HG03439 (cell line): ENCODE data around the gene MRGPRF.

ENCODE experiments used
- ATAC-seq: cut with Tn5 transposase; IDR thresholded peaks from one replicate; pipeline ENCODE4 v1.9.1; 2021; ENCODE audit warnings: mild to moderate bottlenecking, moderate library complexity; ENCODE audit not compliant: unreplicated experiment

Gene MRGPRF

DNA sequence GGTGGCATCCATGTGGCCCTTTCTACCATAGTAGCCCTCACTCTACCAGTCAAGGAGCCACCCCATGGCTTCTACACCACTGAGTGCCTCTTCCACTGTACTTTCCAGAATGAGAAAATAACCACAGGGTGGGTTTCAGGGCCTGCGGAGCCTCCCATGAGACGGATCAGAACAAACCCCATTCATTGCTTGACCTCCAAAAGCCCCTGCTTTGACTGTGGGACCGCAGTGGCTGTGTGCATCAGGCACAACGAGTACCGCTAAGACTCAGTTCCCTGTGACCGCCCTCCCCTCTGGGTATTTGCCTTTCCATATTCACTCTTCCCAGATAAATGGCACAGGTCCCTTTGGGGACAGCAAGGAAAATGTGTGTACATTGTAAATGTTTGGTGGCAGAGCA is 11.5 kb upstream of the MRGPRF start:
- no peak for ATAC-seq

DNA sequence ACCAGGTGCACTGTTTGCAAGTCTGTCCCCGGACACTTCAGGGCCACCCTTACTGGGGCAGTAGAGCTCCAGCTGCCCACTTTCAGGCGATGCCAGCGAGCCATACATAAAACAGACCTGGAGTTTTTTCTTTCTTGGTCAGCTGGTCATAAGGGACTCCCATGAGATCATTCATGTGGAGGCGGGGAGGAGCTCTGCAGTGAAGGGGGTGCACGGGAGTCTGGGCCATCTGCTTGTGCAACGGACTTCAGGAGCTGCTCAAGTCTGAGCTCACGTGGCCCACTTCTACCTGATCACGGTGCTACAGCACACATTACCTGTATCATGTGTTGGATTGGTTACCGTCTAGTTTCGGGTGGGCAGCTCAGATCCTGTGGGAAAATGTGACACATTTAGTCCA is 9.2 kb upstream of the MRGPRF start:
- no peak for ATAC-seq

DNA sequence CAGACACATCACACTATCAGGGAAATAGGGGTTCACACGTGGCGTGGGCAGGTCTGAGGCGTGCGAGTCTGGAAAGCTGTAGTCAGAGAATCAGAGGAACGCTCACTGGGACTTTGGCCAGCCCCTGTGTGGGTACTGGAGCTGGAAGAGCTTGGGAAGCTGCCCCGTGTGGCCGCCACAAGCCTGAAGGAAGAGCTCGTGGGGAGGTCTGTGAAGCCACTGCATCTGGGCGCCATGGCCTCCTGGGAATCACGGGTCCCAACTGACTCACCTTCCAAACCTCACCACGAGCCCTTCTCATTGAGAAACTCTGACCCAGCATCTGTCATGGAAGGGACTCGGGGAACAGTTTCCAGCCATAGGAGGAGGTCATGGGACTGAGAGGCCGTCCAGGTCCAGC is 5.9 kb upstream of the MRGPRF start:
- ATAC-seq = no peak

DNA sequence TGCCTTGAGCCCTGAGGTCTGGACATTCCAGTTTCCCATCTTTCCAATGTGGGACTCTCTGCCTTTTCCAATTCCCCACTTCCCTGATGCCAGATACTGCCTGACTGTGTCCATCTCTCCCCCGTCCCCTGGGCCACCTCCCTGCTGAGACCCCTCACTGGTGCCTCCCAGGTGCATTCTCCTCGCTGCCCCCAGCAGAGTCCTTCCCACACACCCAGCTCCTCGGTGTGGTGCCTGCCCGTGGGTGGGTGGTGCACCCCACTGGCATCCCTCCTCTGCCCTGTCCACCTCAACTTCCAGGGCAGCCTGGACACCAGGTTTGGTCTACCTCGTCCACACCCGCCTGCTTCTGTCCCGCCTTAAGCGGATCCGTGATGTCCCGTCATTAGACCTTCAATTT is 4.9 kb upstream of the MRGPRF start:
- ATAC-seq = no peak

DNA sequence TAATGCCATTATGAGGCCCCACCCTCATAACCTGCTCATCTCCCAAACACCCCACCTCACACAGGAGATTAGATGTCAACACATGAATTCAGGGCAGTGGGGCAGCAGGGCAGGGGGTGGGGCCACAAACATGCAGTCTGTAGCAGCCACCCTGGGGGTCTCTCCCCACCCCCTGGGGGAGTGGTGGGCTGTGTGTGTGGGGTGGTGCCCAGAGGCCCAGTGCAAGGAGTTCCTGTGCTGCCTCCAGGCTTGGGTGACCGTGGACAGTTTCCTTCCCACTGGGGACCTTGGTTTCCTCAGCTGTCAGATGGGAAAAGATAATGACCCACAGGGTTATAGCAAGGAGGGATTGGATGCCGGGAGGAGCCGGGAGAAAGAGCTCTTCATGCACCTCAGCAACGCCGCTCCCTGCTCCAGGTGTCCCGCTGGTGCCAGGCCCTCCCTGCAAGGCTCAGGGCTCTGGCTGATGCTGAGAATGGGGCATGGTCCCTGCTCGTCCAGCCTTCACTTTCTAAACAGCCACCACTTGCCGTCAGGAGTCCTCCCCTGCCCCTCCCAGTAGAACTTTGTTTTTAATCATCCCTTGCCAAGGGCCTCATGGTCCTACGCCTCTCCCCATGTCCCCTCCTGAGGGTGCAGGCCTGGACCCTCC is 2.0 kb upstream of the MRGPRF start:
- ATAC-seq = no peak

DNA sequence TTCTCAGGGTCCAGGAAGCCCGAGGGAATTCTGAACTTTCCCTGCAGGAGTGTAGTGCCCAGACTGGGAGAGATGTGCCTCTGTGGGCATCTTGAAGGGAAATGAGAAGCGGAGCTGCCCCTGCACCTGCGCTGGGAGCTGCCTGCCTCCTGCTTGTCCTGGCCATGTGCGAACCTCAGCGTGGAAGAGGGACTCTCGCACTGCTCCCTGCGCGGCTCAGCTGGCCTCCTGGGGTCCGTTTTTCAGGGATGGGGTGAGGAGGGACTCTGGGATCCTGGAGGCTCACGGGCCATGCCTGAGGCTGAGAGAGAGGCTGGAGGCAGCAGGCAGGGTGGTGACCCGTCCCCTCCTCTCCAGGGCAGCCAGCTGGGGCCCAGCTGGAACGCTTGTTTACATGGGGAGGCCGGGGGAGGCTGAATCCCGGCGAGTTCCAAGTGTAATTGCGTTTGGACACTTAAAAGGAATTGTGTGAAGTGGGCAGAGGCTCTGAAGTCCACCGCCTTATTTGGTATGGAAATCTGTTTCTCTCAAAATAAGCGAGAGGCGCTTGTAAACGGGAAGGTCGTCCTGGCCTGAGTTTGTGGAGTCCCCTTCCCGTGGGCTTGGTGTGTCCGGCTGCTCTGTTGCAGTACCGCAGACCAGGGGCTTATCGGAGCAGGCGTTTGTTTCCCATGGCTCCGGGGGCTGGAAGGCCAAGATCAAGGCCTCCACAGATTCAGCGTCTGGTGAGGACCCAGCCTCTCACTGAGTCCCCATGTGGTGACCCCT is 1.2 kb upstream of the MRGPRF start:
- no peak for ATAC-seq

DNA sequence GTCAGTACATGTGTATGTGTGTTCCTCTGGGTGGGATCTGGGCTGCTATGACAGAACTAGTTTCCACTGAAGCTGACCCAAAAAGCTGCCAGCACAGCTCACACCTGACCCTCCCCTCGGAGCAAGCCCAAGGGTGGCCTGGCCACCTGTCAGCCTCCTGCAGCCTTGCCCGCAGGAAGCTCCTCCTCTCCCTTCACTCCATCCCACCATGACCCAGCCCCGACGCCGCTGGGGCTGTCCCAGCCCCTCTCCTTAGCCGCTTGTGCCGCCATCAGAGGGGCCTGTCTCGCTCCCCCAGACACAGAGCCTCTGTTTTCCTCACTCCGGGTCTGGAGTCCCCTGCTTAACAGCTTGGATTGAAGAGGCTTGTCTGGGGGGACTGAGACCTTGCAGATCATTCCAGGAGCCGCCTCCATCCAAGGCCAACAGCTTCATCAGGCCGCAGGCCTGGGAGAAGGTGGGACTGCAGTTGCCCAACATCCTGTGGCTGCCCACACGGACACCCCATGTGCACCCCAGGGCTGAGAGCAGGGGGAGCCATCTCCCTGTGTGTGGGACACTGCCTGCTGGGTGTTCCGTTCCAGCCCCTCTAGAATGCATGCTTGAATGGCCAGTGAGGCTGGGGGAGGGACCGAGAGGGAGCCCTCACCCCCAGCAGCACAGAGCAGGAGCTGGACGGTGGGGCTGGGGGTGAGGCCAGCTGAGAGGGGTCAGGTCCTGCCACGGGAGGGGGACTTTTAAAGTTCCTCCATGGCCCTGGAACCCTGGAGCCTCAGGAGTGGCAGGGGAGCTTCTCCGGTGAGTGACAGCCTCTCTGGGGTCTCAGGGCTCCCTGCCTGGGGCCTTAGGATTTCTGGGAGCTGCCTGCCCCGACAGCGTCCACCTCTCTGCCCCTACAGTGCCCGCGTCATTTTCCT is 696 bp downstream of the MRGPRF start:
- no peak for ATAC-seq

DNA sequence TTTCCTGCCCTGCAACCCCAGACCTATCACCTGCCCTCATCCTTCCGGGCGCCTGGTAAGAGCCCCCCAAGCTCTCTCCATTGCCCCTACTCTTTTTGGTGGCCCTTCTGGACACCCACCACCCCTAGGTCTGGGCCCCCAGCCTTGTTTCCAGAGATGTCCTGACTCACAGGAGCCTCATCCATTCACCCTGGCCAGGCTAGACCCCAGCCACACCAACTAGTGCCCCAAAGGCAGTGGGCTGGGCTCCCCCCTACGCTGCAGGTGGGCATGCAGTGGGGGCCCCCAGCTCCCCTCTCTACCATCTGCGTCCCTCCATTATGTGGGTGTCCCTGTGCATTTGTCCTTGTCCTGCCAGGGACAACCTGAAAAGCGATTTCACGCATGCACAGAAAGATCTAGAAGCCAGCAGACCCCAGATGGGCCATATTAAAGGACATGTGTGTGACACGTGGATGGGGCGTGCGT is 1.4 kb downstream of the MRGPRF start:
- ATAC-seq = no peak

DNA sequence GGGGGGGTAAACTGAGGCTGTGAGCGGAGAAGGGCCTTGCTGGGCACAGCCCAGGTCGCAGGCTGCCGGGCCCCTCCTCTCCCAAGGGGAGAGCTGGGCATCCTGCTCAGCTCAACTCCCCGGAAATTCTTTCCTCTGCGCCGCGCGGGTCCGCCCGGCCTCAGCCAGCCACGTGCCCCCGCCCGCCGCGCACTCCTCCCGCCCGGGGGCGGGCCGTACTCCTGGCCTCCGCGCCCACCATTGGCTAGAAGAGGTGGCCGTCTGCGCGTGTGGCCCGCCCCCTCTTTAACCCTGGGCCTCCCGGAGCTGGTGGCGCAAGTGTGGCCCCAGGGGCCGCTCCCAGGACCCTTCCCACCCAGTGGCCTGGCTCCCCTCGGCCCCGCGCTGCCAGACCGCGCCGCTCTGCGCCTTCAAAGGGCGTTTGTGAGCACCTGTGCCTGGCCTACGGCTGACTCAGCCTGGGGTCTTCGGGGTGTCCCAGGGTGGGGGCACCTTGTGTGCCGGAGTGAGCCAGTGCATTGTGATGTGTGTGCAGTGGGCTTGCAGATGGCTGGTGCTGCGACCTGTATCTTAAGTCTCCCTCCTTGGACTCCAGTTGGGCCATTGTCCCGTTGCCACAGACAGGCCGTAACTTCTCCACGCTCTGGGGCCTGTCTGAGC is 2.0 kb downstream of the MRGPRF start:
- no peak for ATAC-seq

DNA sequence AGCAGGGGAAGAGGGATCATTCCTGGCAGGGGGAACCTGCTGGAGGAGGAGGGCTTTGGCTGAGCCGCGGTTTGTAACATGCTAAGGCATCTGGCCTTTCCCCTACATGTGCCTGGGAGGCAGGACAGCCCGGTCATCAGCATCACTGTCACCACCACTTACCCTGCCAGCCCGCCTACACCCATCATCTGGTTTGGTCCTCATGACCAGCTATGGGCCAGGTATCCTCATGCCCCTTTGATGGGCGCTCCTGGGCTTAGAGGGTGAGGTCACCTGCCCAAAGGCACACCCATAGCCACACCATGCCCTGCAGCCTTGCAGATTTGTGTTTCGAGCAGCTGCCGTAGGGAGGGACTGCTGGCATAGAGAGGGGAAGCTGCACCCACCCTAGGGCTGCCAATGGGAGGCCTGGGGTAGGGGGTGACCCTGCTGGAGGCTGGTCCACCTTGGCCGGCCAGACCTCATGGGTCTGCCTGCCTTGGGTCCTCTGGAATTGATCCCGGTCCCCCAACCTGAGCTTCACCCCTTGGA is 2.6 kb downstream of the MRGPRF start:
- no peak for ATAC-seq

DNA sequence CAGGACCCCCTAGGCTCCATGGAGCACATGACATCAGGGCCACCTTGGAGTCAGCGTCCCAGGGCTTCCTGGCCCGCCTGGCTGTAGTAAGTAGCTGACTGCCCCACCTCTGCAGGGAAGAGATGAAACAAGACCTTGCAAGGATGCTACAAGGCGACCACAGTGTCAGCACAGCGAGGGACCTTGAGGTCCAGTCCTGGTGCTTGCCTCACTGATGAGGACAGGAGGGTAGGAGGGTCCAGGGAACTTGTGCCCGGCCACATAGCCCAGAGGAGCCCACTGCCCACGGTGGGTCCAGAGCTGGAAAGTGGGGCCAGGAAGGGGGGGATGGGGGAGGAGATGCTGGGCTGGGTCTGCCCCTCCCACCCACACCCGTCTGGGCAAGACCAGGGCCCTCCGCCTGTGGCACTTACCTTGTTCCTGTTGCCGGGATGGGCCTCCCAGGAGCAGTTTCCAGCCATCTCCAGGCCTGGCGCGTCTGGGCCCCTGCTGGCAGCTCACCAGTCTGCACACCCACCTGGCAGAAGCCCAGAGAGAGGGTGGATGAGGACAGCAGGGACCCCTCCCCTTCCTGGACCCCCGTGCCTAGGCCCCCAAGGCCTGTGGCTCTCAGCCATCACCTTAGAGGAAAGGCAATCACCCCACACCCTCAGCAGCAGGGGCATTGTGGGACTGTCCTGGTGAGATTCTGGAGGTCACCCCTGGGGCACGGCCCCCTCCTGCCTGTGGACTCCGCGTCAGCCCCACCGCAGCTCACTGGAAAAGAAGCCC is 3.4 kb downstream of the MRGPRF start:
- ATAC-seq = no peak

DNA sequence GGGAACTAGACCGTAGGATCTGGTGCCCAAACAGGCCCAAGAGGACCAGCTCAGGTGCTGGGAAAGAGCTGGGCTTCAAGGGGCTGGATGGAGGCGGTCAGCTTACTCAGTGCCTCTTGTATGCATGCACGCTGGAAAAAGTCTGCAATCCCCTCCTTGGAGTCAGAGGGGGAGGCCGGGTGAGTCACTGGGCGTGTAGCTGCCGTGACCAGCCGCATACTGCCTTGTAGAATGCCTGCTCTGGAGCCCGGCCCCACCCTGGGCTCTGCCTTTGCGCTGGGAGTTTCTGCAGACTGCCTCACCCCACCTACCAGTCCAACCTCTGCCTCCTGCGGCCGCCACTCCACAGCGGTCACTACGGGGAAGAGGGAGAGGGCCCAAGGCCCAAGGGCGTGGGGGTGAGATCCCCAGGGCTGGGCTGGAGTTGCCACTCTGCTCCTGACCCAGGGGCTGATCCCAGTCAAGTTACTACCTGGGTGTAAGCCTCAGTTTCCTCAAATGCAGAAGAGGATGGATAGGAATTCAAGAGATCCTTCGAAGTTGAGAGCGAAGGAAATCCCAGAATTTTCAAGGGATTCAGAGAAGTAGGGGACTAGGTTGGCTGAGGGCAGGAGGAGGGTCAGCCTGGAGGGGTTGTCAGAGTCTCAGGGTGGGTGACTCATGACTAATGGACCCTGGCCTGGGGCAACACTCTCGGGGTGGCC is 4.2 kb downstream of the MRGPRF start:
- no peak for ATAC-seq

DNA sequence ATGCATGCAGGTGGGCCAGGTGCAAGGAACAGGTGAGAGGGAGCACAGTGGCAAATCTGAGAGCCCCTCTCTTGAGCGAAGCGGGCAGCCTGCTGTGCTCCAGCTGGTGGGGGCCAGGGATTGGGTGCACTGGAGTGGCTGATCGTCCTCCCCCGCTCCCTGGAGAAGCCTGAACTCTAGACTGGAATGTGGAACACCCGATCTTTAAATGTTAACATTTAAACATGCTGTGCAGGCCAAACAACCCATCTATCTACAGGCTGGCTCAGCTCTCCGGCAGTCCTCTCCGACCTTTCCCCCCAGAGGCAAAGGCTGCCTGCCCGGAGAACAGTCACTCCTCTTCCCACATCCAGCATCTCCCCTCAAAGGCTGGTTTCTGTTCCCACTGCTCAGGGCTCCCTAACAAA is 5.1 kb downstream of the MRGPRF start:
- no peak for ATAC-seq

DNA sequence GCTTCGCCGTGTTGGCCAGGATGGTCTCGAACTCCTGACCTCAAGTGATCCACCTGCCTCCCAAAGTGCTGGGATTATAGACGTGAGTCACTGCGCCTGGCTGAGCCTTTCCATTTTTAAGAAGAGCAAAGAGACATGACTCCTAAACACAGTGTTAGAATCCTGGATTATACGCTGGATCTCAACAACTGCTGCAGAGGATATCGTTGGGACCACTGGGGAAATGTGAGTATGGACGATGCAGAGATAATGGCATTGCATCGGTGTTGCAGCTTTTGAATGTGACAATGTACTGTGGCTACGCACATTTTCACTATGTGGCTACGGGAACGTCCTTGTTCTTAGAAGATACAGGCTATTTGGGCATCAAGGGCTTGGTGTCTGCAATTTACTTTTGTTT is 6.2 kb downstream of the MRGPRF start:
- no peak for ATAC-seq

DNA sequence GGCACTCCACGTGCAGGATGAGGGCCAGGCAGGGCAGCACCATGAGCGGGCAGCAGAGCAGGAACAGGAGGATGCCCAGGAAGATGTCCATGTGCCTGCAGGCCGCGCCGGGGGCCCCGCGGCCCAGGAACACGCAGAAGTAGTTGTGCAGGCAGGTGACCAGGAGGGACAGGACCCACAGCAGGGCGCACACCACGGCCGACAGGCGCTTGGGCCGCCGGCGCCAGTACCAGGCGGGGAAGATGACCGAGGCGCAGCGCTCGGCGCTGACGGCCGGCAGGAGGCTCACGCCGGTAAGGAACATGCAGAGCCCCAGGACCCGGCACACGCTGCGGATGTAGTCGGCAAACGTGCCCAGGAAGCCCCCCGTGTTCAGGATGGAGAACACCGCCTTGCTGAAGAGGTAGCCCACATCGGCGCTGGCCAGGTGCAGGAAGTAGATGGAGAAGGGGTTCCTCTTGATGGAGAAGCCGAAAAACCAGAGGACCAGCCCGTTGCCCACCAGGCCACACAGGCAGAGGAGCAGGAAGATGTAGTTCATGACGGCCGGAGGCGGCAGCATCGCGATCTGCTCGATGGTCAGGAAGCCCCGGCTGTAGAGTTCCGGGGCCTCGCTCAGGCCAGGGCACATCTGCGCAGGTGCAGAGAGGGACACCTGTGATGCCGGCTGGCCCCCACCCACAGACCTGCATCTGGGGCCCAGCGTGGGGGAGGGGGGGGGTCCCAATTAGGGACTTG is 7.2 kb downstream of the MRGPRF start:
- ATAC-seq = no peak

DNA sequence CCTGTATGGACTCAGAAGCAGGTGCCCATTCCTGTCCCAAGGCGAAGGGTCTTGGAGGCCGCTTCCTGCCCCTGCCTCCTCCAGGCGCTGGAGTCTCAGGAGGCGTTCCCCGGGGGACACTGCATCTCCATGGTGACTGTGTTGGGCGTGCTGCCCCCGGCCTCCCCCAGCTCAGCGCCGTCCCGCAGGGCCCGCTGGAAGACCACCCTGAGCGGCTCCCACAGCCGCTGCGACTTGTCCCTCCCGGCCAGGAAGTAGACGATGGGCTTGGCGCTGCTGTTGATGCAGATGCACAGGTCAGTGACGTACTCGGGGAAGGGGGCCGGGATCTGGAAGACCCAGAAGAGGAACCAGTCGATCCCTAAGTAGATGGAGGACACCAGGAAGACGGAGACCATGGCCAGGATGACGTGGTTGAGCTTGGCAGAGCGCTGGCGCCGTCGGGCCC is 7.8 kb downstream of the MRGPRF start:
- ATAC-seq = no peak

DNA sequence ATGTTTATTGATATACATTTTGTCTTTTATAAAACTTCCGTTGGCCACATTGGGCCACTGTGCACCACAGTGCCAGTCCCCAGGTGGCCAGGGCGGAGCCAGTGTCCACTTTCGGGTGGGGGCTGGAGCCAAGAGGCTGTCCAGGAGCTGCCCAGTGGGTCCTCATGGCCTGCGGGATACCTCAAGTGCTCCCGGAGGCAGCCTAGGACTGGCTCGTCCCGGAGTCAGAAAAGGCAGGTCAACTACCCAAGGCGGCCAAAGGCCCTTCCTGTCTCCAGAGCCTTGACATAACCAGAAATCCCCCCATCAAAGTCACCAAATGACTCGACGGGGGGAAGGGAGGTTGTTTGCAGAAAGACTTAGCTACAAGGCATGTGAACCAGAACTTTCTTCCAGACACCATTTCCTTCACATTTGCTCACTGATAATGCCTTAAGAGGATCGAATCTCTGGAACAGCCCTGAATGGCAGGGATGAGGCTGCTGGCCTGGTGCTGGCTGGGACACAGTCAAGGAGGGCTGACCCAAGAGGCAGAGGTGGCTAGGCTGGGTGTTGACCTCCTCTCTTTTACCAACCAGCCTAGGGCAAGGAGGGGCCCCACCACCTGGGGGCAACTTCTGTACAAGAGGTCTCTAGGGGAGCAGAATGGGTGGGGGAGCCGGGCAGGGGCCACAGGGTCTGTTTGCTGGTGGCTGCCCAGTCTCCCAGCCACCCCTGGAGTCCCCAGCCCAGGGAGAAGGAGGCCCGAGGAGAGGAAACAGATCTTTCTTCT is 8.4 kb downstream of the MRGPRF start:
- no peak for ATAC-seq

DNA sequence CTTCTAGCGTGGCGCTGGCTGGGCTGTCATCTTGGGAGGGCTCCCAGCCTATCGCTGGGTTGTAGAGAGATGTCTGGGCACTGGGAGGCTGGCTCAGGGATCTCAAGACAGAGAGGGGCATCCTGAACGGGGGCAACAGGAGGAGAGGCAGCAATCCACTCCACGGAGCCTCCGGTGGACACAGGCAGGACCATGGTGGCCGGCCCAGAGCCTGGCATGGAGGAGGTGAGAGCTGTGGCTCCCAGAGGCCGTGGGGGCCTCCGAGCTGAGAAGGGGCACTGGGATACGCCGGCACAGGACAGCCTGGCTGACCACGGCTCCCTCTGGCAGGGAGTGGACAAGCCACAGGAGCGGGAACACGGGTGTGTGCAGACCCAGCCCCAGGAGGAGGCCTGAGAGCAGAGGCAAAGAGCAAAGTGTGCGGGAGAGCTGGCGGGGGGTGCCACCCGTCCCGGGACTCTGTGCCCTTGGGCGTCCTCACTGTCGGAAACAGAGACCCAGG is 9.1 kb downstream of the MRGPRF start:
- no peak for ATAC-seq
